Measurements from ENCODE around the gene CTNND1. TPM values are rescaled to one million over a fixed set of nuclear protein-coding genes. Genes with fewer than 3 reads are reported as not detected.

The CTNND1 gene
- total and polyA plus RNA-seq, 9 of the 15 experiments (the other 6 are each of a cell fraction or from before 2014, with no cell fraction given), result 11.1 to 74.0 (median 43.3) TPM

- TF ChIP-seq TOE1 (IDR thresholded peaks at IDR 0.05; ENCODE audit: borderline replicate concordance) (no peak), TOE1 (CRISPR knock-in tag; IDR thresholded peaks at IDR 0.05; ENCODE audit: borderline replicate concordance, low read depth) (no peak), ZNF324 (CRISPR knock-in tag; IDR thresholded peaks at IDR 0.05) (no peak), ELF1 (tag; IDR thresholded peaks at IDR 0.05) (no peak), DDX20 (tag; IDR thresholded peaks at IDR 0.05; ENCODE audit: low read depth) (no peak), MTA2 (IDR thresholded peaks at IDR 0.05; ENCODE audit: low read depth) (peak; percentile 35; the same call in 1 of the 2 replicates), ZFPM2 (CRISPR knock-in tag; IDR thresholded peaks at IDR 0.05) (no peak), TEAD1 (CRISPR knock-in tag; IDR thresholded peaks at IDR 0.05) (no peak), CEBPB (tag; IDR thresholded peaks at IDR 0.05) (no peak), ETS2 (tag; IDR thresholded peaks at IDR 0.05; ENCODE audit: borderline replicate concordance, poor library complexity, severe bottlenecking) (no peak), SMARCA4 (IDR thresholded peaks at IDR 0.05) (peak; percentile 49; the same call in 1 of the 2 replicates), TCF7 (IDR thresholded peaks at IDR 0.05; ENCODE audit: borderline replicate concordance) (no peak), NR2C2 (CRISPR knock-in tag; IDR thresholded peaks at IDR 0.05) (no peak), NR2C2 (tag; IDR thresholded peaks at IDR 0.05) (no peak), LEF1 (IDR thresholded peaks at IDR 0.05) (no peak), POLR2AphosphoS5 (IDR thresholded peaks at IDR 0.05; ENCODE audit: control insufficient read depth, insufficient read depth, low read depth, low read length) (no peak), NCOR1 (IDR thresholded peaks at IDR 0.05) (0 out of 2 replicates have a peak, but pooled peaks have one; percentile 18), TRIM24 (IDR thresholded peaks at IDR 0.05) (no peak), DACH1 (IDR thresholded peaks at IDR 0.05; ENCODE audit: partially characterized antibody) (no peak), ZNF274 (IDR thresholded peaks at IDR 0.05; ENCODE audit: borderline replicate concordance, low read depth, low read length) (no peak), MTA3 (IDR thresholded peaks at IDR 0.05; ENCODE audit: borderline replicate concordance) (no peak), THAP12 (CRISPR knock-in tag; IDR thresholded peaks at IDR 0.05) (no peak), TAL1 (IDR thresholded peaks at IDR 0.05) (peak; percentile 71), COPS2 (conservative IDR thresholded peaks at IDR 0.05) (no peak), SP1 (CRISPR knock-in tag; IDR thresholded peaks at IDR 0.05) (no peak), TAF1 (IDR thresholded peaks at IDR 0.05; ENCODE audit: control insufficient read depth, extremely low read depth, insufficient read depth, low read length, severe bottlenecking) (no peak), ZNF282 (CRISPR knock-in tag; IDR thresholded peaks at IDR 0.05) (no peak), RFX5 (IDR thresholded peaks at IDR 0.05; ENCODE audit: low read depth, low read length) (no peak), ZBTB12 (CRISPR knock-in tag; IDR thresholded peaks at IDR 0.05) (no peak), TEAD4 (IDR thresholded peaks at IDR 0.05; ENCODE audit: low read length) (peak; percentile 62; the same call in 1 of the 2 replicates), TEAD4 (CRISPR knock-in tag; IDR thresholded peaks at IDR 0.05; ENCODE audit: borderline replicate concordance) (no peak), CBFA2T3 (IDR thresholded peaks at IDR 0.05) (peak; percentile 68)
Observed at GRCh38 chr11:57834852-57835251, 73.2 kb downstream of the CTNND1 start (continued).

Measured in K562 (cell line).